Ureter (tissue), 1 donor: Measurements from ENCODE around the gene HIF3A. TPM values are rescaled to one million over a fixed set of nuclear protein-coding genes. Genes with fewer than 3 reads are reported as not detected.
A peak's percentile ranks its signal among the peaks of the same experiment; 100 is the strongest.
"Not testable (repeated sequence)": the region's sequence is repeated elsewhere in the genome, so short reads cannot be mapped to it uniquely, and the experiment has no call there.

Source experiments
- DNase-seq: peaks from one replicate; pipeline ENCODE4 v3.0.0-alpha.2; 2020; ENCODE audit warnings: low spot score
- total RNA-seq: library from RNA; stranded (reverse); gene quantifications from one replicate; pipeline ENCODE4 v1.2.4, GENCODE V29; 2023
- donor health status: DM: yes; HTN: yes; CAD: no.

HIF3A gene
- total RNA-seq, 1 donor from 2014 or later, result 108 TPM

- no peak for DNase-seq
Observed at GRCh38 chr19:46357846-46358583, 61.2 kb downstream of the HIF3A start.

GRCh38 chr19:46361915-46362314 lies 65.1 kb downstream of the HIF3A start:
- DNase-seq, result no peak

- DNase-seq, result no peak
Observed at GRCh38 chr19:46364359-46364758, 67.5 kb downstream of the HIF3A start.

DNA sequence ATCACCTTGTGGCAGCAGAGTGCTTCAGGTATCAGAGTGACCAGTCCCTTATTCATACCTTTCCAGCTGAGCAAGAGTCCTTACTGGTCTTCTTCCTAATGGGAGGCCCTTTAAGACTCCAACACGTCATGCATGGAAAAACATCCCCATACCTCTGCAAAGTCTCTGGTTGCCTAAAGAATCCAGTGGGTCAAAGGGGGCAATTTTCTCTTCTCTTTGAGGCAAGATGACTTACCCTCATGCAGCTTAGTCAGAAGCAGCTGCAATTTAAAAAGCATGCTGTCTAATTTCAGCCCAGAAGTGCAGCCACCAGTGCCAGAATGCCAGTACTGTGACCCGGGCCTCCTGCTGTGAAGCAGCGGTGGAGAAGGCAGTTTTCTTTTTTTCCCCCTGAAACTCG lies 68.7 kb downstream of the HIF3A start:
- DNase-seq, result no peak

- DNase-seq, result no peak
Observed at GRCh38 chr19:46366620-46367292, 69.9 kb downstream of the HIF3A start.

GRCh38 chr19:46367426-46367825 lies 70.6 kb downstream of the HIF3A start:
- no peak for DNase-seq

DNA sequence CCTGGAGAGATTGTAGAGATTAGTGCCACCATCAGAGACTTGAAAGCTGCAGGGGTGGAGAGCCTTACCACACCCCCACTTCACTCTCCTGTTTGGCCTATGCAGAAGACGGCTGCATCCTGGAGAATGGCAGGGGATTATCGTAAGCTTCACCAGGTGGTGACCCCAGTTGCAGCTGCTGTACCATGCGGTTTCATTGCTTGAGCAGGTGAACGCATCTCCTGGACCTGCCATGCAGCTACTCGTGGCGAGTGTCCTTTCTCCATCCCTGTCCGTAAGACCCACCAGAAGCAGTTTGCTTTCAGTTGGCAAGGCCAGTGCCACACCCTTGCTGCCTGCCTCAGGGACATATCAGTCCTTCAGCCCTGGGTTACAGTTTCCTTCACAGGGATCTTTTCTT lies 71.3 kb downstream of the HIF3A start:
- DNase-seq, result no peak

DNA sequence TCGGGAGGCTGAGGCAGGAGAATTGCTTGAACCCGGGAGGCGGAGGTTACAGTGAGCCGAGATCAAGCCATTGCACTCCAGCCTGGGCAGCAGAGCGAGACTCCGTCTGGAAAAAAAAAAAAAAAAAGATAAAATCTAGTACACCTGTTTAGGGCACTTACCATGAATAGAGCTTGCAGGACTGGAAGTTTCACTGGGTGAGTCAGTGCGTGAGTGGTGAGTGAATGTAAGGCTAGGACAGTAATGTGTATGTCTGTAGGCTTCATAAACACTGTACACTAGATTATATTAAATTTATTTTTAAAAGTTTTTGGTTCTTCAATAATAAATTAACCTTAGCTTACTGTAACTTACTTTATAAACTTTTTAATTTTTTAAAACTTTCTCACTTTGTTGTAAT lies 73.0 kb downstream of the HIF3A start:
- DNase-seq, result no peak

GRCh38 chr19:46371371-46371901 lies 74.6 kb downstream of the HIF3A start:
- DNase-seq, result no peak

GRCh38 chr19:46372901-46373490 lies 76.2 kb downstream of the HIF3A start:
- no peak for DNase-seq

DNA sequence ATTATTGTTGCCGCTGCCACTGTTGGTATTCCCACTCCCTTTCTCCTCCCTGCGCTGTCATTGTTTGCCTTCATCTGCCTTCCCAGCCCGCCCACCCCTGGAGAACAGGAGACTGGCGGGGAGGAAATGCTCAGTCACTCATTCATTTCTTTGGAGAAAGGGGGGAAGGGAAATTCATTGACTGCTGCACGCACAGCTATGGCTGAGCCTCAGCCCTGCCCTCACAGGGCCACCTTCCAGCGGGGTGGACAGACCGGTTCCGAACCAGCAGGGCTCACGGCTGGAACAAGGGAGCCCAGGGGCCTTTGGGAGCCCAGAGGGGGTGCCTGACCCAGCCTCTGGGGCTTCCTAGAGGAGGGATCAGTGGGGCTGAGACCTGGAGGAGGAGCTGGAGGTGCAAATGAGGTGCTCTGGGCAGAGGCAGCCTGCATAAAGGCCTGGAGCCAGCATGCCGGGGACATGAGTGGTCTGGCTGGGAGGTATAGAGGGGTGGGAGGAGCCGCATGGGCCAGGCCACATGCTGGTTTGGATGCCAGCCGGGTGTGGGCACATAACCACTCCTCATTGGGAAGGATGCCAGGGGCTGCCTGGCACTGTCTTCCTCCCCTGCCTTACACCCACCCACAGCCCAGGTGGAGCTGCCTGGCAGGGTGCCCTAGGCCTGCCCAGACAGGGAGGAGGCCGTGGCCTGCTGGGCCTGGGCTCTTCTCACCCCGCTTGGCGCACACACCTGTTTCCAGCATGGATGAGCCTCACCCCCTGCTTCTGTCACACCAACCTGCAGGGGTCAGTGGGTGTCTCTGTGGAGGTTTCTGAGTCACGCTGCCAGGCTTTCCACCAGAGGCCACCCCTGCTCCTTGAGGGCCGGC lies 76.9 kb downstream of the HIF3A start:
- peak; percentile 93 for DNase-seq

DNA sequence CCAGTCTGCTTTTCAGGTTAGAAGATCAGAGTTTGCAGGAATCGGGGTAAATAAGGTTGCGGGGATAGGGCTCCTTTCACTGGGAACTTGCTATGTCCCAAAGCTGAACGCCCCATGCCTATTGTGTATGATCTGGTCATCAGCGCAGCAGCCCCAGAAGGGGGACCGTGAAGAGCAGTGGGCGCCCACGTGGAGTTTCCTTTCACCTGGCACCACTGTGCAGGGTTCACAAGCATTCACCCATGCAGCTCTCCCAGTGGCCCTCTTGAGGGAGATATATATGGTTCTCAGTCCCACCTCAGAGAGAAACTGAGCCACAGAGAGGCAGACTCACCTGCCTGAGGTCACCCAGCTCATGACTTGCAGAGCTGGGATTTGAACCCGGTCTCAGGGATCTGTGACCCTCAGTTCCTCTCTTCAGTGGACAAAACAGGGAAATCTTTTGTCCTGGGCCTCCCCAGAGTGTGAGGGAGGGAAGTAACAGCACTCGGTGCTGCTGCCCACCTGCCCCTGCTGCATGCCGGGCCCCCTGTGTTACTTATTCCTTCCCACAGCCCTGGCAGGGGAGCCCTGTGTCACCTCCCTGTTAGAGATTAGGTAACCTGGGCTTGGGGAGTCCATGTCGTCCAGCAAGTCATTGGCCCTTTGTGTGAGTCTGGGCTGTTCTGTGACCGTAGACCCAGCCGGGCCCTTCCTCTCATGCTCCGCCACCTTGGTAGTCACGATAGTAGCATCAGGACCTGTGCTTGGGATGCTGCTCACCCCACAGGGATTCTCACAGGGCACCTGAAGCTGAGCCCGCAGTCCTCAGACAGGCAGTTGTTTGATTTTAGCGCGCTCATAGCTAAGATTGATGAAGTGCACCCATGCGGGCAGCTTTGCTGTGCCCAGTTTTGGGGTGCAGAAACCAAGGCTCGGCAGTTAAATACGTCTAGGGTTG lies 78.0 kb downstream of the HIF3A start:
- no peak for DNase-seq

- not testable (repeated sequence) for DNase-seq
Observed at GRCh38 chr19:46375476-46376067, 78.7 kb downstream of the HIF3A start.

DNA sequence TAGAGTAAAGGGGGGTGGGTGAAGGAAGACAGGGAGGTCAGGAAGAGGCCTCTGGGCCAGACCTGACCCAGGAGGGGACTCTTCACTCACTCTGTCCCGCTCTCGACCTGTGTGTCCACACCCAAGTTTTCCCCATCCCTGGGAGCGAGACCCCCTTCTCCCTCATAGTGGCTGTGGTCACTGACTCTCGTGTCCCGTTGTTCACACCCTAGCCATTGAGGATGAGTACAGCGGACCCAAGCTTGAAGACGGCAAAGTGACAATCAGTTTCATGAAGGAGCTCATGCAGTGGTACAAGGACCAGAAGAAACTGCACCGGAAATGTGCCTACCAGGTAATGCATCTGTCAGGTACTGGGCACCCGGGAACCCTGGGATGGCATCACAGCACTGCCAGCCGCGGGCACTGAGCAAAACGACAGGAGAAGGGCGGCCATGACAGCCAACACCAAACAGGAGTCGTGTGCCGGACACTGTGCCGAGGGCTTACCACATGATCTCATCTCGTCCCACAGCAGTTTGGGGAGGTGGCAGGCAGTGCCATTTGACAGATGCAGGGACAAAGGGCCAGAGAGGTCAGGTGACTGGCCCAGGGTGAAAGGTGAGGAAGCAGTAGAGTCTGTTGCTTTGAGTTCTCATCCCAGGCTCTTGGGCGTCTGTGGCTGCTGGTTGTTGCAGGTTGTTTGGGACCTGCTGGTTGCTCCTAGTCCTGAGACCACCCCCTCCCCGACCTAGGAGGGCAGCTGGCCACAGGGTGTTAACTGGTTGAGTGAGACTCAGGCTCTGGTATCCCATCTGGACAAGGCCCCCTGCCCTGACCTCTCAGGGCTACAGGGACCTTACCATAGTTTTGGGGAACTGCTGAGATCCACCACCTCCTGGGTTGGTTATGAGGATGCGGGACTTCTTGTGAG lies 79.7 kb downstream of the HIF3A start:
- no peak for DNase-seq

DNA sequence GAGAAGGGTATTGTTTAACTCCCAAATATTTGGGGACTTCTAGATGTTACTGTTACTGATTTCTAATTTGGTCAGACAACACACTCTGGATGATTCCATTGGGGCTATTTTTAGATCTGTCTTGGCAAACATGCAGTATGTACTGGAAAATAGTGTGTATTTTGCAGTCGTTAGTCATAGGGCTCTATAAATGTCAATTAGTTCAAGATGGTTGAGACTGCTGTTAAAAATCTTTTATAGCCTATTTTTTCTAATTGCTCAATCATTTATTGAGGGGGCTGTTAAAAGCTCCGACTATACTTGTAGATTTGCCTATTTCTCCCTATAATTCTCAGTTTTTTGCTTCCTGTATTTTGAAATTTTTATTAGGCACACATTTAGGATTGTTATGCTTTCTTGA lies 81.4 kb downstream of the HIF3A start:
- no peak for DNase-seq

- DNase-seq, result no peak
Observed at GRCh38 chr19:46380690-46381089, 83.8 kb downstream of the HIF3A start.

- DNase-seq, result no peak
Observed at GRCh38 chr19:46381346-46381745, 84.5 kb downstream of the HIF3A start.

DNA sequence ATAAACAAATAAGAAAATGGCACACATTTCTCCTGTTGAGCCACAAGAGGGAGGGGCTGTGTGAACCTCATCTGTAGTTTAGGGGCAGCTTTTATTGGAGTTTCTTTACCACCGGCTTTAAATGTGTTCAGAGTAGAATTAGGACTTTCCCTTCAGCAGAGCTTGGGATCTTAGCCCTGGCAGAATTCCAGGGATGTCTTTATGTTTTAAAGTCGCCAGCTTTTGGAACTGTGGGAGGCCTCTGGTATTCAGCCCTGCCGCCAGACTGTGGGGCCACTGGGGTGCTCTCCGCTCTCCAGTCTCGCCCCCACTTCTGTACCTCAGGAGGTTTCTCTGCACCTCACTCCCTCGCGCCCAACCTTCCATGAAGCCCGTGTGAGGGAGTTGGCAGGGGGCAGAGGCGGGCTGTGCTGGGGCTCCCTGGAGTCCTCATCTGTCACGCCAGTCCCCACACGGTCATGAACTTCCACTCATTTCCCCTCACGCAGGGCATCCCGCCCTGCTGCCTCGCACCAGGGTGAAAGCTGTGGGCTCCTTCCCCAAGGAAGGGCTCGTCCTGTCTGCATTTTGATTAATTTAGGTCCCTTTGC lies 85.0 kb downstream of the HIF3A start:
- no peak for DNase-seq
